Mucosa of rectum (tissue), 2 donors: ENCODE measurements around the gene OR4N5.
"Not testable (repeated sequence)": the region's sequence is repeated elsewhere in the genome, so short reads cannot be mapped to it uniquely, and the experiment has no call there.

Experiments
- H3K27ac ChIP-seq, 2 donors: one replicate each; pipeline ENCODE4 v1.7.0; 2013; ENCODE audit warnings: inconsistent platforms in 2 of 2, low read depth in 2 of 2, low read length in 2 of 2
- H3K27me3 ChIP-seq, 2 donors: one replicate each; pipeline ENCODE4 v1.7.0; 2013; ENCODE audit warnings: low read length in 2 of 2; ENCODE audit not compliant: control insufficient read depth in 2 of 2, insufficient read depth in 2 of 2
- H3K36me3 ChIP-seq, 2 donors: one replicate each; pipeline ENCODE4 v1.7.0; 2013; ENCODE audit warnings: low read length in 2 of 2; ENCODE audit not compliant: control insufficient read depth in 2 of 2, insufficient read depth in 2 of 2
- H3K4me1 ChIP-seq, 2 donors: one replicate each; pipeline ENCODE4 v1.7.0; 2013; ENCODE audit warnings: low read length in 2 of 2, mild to moderate bottlenecking in 1 of 2; ENCODE audit not compliant: control insufficient read depth in 2 of 2, insufficient read depth in 2 of 2
- H3K4me3 ChIP-seq, 2 donors: one replicate each; pipeline ENCODE4 v1.7.0; 2013; ENCODE audit warnings: low read length in 2 of 2
- H3K9ac ChIP-seq, 2 donors: one replicate each; pipeline ENCODE4 v1.7.0; 2013; ENCODE audit warnings: low read length in 2 of 2, low read depth in 1 of 2, mild to moderate bottlenecking in 1 of 2
- H3K9me3 ChIP-seq, 2 donors: one replicate each; pipeline ENCODE4 v1.7.0; 2013; ENCODE audit warnings: low read length in 2 of 2; ENCODE audit not compliant: control insufficient read depth in 2 of 2
- donor health status: healthy.
- donor health status: Normal muscosa, but diverticular disease.

The OR4N5 gene

DNA sequence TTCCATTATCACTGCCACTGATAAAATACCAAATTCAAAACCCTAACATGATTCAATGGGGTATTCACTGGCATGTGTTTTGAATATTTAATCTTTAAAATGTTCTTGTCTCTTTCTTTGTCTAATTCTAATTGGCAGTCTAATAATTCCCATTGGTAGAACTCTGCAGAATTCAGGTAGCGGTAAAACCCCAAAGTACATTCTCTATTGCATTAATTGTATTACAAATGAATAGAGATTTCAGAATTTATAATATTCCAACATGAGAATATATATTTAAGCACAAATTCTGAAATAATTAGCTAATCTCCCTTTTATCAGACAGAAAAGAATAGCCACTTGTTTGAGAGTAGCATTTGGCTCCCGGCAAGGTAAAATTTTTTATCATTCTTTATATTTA is at the start of gene OR4N5:
Gene OR4N5, plus strand, starts transcription at position 301 of the 400 bp plus-strand sequence. CDS start 4,916 bp downstream, outside the sequence.
- no peak within 1 kb of the TSS for H3K9ac ChIP-seq
- no peaks in the 10 kb centered on the region for H3K9me3 ChIP-seq
- H3K4me3 ChIP-seq, result no peak within 1 kb of the TSS
- no peaks in the 10 kb centered on the region for H3K27me3 ChIP-seq
- H3K4me1 ChIP-seq, result no peaks in the 10 kb centered on the region
- no peak within 1 kb of the TSS for H3K27ac ChIP-seq
- no peaks in the 10 kb centered on the region for H3K36me3 ChIP-seq

DNA sequence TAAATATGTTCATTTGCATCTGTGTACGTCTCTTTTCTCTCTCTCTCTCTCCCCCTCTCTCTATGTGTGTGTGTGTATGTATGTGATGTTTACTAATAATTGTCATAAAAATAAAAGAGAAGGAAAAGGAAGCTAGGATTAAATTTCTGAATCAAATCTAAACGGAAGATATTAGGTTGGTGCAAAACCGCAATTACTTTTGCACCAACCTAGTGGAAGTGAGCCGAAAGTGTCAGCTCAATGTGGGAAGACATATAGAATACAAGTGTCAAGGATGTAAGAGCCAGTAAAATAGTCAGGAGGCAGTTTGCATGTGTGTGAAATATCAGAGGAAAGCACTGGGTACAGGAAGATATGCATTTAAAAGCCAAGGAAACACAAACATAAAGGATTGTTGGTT is 46.6 kb upstream of the OR4N5 start:
- H3K4me1 ChIP-seq, result no peaks in the 10 kb centered on the region
- H3K9ac ChIP-seq, result no peak overlapping the region
- no peaks in the 10 kb centered on the region for H3K9me3 ChIP-seq
- no peak overlapping the region for H3K27ac ChIP-seq
- no peak overlapping the region for H3K4me3 ChIP-seq
- no peaks in the 10 kb centered on the region for H3K36me3 ChIP-seq
- H3K27me3 ChIP-seq, result no peaks in the 10 kb centered on the region

GRCh38 chr14:20093442-20093841 is 45.2 kb upstream of the OR4N5 start:
- H3K4me3 ChIP-seq, result no peak overlapping the region
- no peaks in the 10 kb centered on the region for H3K4me1 ChIP-seq
- no peaks in the 10 kb centered on the region for H3K27me3 ChIP-seq
- H3K9ac ChIP-seq, result no peak overlapping the region
- H3K36me3 ChIP-seq, result no peaks in the 10 kb centered on the region
- no peaks in the 10 kb centered on the region for H3K9me3 ChIP-seq
- H3K27ac ChIP-seq, result no peak overlapping the region

GRCh38 chr14:20098926-20099770 is 39.5 kb upstream of the OR4N5 start:
- not testable (repeated sequence) for H3K27me3 ChIP-seq, H3K4me3 ChIP-seq, H3K27ac ChIP-seq, H3K4me1 ChIP-seq, H3K9me3 ChIP-seq, H3K9ac ChIP-seq, H3K36me3 ChIP-seq

DNA sequence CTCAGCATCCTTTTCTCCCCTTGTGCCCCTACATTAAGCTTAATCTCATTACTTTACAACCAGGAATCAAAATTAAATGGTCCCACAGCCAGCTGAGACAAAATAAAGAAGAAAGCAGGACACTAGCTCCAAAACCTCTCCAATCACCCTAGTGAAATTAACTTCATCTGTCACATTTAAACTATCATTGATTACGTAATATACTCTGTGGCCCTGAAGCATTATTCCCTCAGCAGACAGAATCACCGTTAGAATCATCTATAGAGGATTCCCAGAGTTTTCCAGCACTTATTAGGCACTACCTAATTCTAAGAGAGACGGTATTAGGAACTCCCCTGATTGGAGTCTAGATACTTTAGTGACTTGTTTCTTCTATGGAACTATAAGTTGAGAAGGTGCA is 28.2 kb upstream of the OR4N5 start, which contains the start of gene OR4K17:
Gene OR4K17, plus strand, starts transcription at position 302 of the 400 bp plus-strand sequence. CDS start 6,761 bp downstream, outside the sequence.
- no peak within 1 kb of the TSS for H3K4me3 ChIP-seq
- H3K9me3 ChIP-seq, result no peaks in the 10 kb centered on the region
- H3K27ac ChIP-seq, result no peak within 1 kb of the TSS
- H3K27me3 ChIP-seq, result no peaks in the 10 kb centered on the region
- H3K4me1 ChIP-seq, result no peaks in the 10 kb centered on the region
- no peaks in the 10 kb centered on the region for H3K36me3 ChIP-seq
- H3K9ac ChIP-seq, result no peak within 1 kb of the TSS

- Histone ChIP-seq H3K27me3 (no peaks in the 10 kb centered on the region), H3K27ac (no peak overlapping the region), H3K36me3 (no peaks in the 10 kb centered on the region), H3K9ac (no peak overlapping the region), H3K4me1 (no peaks in the 10 kb centered on the region), H3K4me3 (no peak overlapping the region), H3K9me3 (no peaks in the 10 kb centered on the region)
Observed at GRCh38 chr14:20112321-20112720, 26.3 kb upstream of the OR4N5 start.

- peaks cover 4 to 7% of the 10 kb centered on the region in 2 donors for H3K9me3 ChIP-seq
- no peaks in the 10 kb centered on the region for H3K27me3 ChIP-seq
- H3K36me3 ChIP-seq, result no peaks in the 10 kb centered on the region
Observed at GRCh38 chr14:20116748-20117147, 21.9 kb upstream of the OR4N5 start.

DNA sequence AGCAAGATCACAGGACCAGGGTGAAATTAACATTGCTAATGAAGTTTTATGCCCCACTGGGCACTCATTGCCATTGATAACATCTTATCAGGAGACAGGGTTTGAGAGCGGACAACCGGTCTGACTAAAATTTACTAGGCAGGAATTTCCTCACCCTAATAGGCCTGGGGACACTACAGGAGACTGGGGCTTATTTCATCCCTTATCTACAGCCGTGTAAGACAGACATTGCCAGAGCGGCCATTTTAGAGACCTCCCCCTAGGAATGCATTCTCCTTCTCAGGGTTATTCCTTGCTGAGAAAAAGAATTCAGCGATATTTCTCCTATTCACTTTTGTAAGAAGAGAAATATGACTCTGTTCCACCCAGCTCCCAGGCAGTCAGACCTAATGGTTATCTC is 19.8 kb upstream of the OR4N5 start:
- Histone ChIP-seq H3K27ac (no peak overlapping the region), H3K36me3 (no peaks in the 10 kb centered on the region), H3K9me3 (peaks cover 4 to 7% of the 10 kb centered on the region in 2 donors), H3K4me1 (no peaks in the 10 kb centered on the region), H3K9ac (no peak overlapping the region), H3K27me3 (no peaks in the 10 kb centered on the region), H3K4me3 (no peak overlapping the region)

More at GRCh38 chr14:20116748-20117147, 21.9 kb upstream of the OR4N5 start:
- H3K27ac ChIP-seq, result no peak overlapping the region
- H3K9ac ChIP-seq, result no peak overlapping the region
- no peaks in the 10 kb centered on the region for H3K4me1 ChIP-seq
- no peak overlapping the region for H3K4me3 ChIP-seq

DNA sequence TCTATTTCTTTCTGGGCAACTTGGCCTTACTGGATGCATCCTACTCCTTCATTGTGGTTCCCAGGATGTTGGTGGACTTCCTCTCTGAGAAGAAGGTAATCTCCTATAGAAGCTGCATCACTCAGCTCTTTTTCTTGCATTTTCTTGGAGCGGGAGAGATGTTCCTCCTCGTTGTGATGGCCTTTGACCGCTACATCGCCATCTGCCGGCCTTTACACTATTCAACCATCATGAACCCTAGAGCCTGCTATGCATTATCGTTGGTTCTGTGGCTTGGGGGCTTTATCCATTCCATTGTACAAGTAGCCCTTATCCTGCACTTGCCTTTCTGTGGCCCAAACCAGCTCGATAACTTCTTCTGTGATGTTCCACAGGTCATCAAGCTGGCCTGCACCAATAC is 5.3 kb downstream of the OR4N5 start:
- no peaks in the 10 kb centered on the region for H3K27me3 ChIP-seq
- H3K27ac ChIP-seq, result no peak overlapping the region
- no peaks in the 10 kb centered on the region for H3K9me3 ChIP-seq
- no peaks in the 10 kb centered on the region for H3K36me3 ChIP-seq
- no peak overlapping the region for H3K4me3 ChIP-seq
- no peak overlapping the region for H3K9ac ChIP-seq
- H3K4me1 ChIP-seq, result no peaks in the 10 kb centered on the region

DNA sequence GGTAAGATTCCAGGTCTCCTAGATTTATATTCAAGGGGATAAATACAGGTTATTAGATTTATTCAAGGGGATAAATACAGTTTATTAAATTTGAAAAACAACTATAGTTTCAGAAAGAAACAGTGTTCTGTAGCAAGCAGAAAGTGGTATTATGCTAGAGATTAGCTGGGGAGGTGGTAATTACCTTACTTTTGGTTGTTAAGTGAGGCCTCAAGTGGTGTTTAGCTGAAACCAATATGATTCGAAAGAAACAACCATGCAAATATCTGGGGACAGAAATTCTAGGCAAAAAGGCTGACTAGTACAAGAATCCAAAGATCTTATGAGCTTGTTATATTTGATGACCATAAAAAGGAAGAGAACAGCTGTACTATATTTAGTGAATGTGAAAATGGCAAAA is 6.2 kb downstream of the OR4N5 start:
- Histone ChIP-seq H3K9me3 (no peaks in the 10 kb centered on the region), H3K27me3 (no peaks in the 10 kb centered on the region), H3K9ac (no peak overlapping the region), H3K4me1 (no peaks in the 10 kb centered on the region), H3K27ac (no peak overlapping the region), H3K4me3 (no peak overlapping the region), H3K36me3 (no peaks in the 10 kb centered on the region)
